PC-9 (cell line): Measurements from ENCODE around the gene IFRD2.

Experiments
- EZH2 ChIP-seq: fragments of 200-600 bp; sonication (generic); IDR thresholded peaks from 2 replicates; pipeline ENCODE4 v1.8.0; 2017; ENCODE audit warnings: antibody characterized with exemption, low read depth
- TF ChIP-seq, protein P1 (sequence below): fragments of 200-600 bp; sonication (generic); conservative IDR thresholded peaks from 2 replicates; pipeline ENCODE4 v1.6.1; 2017; ENCODE audit warnings: mixed run types, antibody characterized with exemption, mild to moderate bottlenecking, moderate library complexity

DNA sequence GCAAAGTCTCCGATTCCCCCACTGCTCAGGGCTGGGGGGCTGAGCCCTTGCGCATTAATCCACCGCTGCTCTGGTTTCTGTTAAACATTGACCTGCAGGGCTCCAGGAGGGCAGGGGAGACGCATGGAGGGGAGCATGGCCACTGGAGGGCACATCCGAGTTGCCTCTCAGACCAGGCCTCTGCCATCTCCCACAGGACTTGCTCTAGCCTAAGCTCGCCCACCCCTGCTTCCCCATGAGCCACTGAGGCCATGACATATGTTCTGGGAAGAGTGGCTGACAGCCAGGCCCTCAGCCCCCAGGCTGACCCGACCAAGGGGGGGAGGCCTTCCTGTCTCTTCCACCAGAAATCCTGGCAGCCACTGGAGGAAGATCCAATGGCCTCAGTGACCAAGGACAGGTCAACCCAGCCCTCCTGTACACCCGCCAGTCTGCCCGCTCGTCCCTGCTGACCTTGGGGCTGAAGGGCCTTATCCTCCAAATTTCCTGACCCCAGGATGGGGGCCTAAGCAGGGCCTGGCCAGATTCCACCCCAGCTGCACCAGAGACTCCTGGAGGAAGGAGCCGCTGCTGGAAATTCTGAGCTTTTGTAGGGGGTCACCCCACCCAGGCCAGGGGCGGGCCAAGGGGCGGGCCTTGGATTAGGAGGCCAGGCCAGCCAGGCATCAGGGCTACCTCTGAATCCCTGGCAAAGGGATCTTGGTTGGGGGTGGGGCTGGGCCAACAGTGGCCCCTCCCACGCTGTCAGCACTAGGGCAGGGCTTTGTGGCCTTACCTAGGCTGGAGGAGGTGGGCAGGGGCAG is 11.0 kb upstream of the IFRD2 start, which contains the start of gene HYAL1:
- TF ChIP-seq, protein P1, sequence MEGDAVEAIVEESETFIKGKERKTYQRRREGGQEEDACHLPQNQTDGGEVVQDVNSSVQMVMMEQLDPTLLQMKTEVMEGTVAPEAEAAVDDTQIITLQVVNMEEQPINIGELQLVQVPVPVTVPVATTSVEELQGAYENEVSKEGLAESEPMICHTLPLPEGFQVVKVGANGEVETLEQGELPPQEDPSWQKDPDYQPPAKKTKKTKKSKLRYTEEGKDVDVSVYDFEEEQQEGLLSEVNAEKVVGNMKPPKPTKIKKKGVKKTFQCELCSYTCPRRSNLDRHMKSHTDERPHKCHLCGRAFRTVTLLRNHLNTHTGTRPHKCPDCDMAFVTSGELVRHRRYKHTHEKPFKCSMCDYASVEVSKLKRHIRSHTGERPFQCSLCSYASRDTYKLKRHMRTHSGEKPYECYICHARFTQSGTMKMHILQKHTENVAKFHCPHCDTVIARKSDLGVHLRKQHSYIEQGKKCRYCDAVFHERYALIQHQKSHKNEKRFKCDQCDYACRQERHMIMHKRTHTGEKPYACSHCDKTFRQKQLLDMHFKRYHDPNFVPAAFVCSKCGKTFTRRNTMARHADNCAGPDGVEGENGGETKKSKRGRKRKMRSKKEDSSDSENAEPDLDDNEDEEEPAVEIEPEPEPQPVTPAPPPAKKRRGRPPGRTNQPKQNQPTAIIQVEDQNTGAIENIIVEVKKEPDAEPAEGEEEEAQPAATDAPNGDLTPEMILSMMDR: no peak
- no peak for TF ChIP-seq EZH2
